H54 (cell line): ENCODE results near the gene STAP2.

Source experiments
- DNase-seq: peaks from one replicate; pipeline ENCODE4 v3.0.0; 2011; ENCODE audit warnings: low spot score, mixed read lengths; ENCODE audit not compliant: insufficient read length
- FAIRE-seq: peaks from 3 replicates; lab custom pipeline; 2011; peaks lifted over from hg19 to GRCh38; lab: Jason Lieb, UNC
- POLR2A ChIP-seq: IDR thresholded peaks from 2 replicates; pipeline ENCODE4 v1.6.1; 2011; ENCODE audit warnings: low read depth, mild to moderate bottlenecking, low read length

Gene STAP2

GRCh38 chr19:4366666-4367335 lies 28.2 kb upstream of the STAP2 start:
- FAIRE-seq: no peak
- no peak for TF ChIP-seq POLR2A
- no peak for DNase-seq

GRCh38 chr19:4365791-4366665 lies 27.4 kb upstream of the STAP2 start:
- TF ChIP-seq POLR2A: no peak
- DNase-seq: no peak
- no peak for FAIRE-seq

DNA sequence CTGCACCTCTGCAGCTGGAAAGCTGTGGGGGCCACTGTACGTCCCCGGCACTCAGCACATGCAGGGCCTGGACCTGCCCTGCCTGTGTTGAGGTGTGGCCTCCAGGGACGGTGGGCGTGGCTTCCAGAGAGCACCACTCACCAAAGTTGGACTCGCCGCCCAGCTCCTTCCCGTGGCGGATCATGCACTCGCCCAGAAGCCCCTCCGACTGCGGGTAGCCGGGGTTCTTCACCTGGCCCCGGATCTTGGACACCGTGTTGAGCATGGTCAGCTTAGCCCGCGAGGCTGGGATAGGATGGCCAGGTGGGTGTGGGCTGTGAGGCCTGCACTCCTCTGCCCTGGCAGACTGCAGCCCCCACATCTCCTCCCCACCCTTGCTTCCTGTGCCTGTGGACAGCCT lies 26.7 kb upstream of the STAP2 start:
- no peak for FAIRE-seq
- TF ChIP-seq POLR2A: no peak
- no peak for DNase-seq

DNA sequence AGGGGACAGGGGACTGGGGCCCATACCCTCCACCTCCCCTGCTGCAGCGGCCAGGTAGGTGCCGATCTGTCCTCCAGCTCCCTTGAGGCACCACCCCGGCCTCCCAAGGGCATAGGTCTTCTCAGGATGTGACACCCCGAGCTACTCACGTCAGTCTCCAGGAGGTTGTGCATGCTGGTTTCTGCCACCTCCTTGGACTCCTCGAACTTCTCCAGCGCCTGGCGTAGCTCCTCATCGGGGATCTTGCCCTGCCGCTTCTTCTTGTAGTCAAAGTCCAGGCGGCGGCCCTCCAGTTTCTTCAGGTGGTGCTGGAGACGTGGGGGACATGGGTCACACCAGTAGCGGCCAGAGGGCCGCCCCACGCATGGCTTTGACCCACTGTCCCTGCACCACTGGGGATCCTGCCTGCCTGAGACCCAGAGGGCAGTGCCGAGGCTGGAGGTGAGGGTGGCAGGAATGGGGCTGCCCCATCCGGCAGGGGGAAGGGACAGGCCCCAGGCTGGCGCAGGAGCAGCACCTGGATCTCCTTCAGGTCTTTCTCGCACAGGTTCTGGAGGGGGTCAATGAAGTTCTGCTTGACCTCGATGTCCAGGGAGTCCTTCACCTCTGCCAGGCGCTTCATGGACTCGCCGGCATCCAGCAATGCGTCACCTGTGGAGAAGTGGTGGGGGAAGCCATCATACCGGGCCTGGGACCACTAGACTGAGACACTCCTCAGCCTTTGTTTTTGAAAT lies 25.1 kb upstream of the STAP2 start:
- FAIRE-seq (no peak), DNase-seq (no peak)
- TF ChIP-seq POLR2A: no peak

DNA sequence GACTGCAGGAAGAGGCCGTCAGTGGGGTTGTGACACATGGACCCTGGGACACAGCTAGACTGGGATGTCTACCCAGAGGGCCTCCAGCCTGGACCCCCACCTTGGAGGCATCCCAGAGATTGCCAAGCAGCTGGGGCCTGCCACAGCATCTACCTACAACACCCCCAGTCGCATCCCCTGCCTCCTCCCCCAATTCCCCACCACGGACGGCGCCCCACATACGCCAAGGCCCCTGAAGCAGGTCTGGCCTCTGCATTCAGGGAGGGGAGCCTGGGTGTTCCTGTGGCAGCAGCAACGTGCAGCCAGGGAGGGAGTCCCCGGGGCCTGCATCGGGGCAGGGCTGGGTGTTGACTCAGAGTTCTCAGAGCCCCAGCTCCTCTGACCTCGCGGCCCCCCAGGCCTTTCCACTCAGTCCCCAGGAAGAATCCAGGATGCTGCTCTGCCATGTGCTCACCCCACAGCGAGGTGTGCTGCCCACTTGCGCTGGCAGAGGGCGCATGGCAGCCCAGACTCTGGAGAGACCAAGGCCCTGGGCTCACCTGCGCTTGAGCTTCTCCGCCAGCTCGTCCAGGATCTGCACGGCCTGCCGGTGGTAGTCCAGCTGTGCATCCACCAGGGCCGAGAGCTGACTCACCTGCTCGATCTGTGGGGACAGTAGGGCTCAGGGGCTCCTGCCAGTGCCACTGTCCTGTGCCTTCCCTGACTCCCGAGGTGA lies 24.4 kb upstream of the STAP2 start:
- no peak for DNase-seq
- FAIRE-seq: no peak

DNA sequence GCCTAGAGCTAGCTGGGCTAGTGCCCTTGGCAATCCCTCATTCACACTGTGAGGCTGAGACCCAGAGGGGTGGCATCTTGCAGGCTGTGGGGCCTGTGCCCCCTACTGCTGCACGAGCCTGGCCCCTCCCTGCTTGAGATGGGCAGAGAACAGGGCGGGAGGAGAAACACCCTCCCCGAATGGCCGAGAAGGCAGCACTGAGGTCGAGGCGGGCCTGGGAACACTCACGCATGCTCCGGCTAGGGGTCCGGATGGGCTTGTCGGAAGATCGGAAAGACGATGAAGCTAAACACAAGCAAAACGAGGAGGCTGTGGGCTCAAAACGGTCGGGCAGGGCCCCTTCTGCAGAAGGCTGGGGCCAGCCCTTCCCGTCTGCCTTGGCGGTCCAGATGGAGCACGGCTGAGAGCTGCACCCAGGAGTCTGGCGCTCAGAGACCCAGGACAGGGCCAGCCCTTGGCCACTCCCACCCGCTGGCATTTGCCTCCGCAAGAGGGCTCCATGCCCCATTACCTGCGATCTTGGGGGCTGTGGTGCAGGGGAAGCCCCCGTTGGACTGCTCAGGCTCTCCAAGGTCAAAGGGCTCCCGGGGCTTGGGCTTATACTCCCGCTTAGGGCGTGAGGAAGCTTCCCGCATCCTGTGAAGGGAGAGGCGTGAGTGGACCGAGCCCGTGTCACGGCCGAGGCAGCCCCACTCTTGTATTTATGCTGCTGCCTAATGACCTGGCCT lies 23.6 kb upstream of the STAP2 start:
- DNase-seq: no peak
- FAIRE-seq: no peak
- TF ChIP-seq POLR2A: no peak

More for the DNA sequence above, 24.4 kb upstream of the STAP2 start:
- TF ChIP-seq POLR2A: no peak

DNA sequence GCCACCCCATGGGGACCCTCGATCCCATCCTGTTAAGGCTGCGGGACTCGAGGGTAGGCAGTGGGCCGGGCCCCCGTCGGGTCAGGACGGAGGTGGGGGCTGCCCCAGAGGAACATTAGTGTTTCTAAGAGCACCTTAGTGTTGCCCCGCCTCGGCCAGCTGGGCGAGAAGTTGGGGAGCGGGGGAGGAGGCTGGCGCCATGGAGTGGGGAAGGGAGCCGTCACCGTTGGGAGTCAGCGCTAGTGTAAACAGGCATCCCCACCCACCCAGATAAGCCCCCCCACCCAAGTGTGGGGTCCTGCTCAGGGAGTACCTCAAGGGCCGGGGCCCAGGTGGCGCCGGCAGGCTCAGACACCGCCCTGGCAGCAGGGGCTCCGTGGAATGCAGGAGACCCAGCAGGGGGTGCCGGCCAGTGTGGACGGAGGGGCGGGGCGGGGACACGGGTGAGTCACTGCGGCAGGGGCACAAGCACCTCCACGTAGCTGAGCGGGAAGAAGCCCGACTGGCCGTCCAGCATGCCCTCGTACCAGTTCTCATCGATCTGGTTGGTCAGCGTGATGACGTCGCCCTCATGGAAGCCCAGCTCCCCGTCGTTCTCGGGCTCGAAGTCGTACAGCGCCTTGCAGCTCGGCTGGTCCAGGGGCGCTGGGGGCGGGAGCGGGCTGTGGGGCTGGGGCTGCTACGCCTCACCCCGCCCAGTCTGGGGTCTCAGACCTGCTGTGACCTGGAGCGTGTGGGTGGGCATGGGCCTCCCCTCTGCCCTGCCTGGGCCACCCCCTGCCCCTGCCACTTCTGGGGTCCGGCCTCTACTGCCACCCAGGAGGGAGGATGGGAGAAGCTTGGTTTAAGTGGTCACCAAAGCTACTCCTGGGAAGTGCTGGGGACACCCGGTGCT lies 22.8 kb upstream of the STAP2 start:
- DNase-seq (no peak), FAIRE-seq (no peak)
- TF ChIP-seq POLR2A: no peak

GRCh38 chr19:4360641-4361151 lies 22.1 kb upstream of the STAP2 start:
- TF ChIP-seq POLR2A: no peak
- DNase-seq (no peak), FAIRE-seq (no peak)

DNA sequence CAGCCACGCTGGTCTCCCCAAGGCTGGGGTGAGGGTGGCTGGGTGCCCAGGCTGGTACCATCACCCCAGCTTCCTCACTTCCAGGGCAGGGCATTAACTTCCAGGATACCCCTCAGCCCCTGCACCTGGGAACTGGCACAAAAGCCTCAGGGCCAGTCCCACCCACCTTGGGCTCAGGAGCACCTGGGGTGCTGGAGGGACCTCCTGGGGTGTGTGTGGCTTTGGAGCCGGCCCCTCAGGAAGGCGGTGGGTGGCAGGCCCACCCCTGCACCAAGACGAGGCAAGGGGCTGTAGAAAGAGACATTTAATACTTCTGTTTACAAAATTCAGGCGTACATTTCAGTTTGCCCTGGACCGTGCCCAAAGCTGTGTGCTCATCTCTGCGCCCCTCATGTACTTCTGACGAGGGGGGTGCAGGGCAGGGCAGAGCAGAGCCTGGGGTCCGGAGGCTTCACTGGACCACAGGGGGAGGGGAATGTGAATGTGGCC lies 21.5 kb upstream of the STAP2 start:
- no peak for TF ChIP-seq POLR2A
- DNase-seq (no peak), FAIRE-seq (no peak)

- FAIRE-seq: no peak
- no peak for TF ChIP-seq POLR2A
- no peak for DNase-seq
Observed at GRCh38 chr19:4359627-4360000, 21.0 kb upstream of the STAP2 start.

- no peak for TF ChIP-seq POLR2A
- FAIRE-seq (no peak), DNase-seq (no peak)
Observed at GRCh38 chr19:4358709-4359626, 20.3 kb upstream of the STAP2 start.
